ENCODE measurements around the gene HOXA9. TPM values are rescaled to one million over a fixed set of nuclear protein-coding genes. Genes with fewer than 3 reads are reported as not detected.

The HOXA9 gene
- total and polyA plus RNA-seq, 2 of the 8 experiments (the other 6 are each of a cell fraction or from before 2014, with no cell fraction given), result not detected

DNA sequence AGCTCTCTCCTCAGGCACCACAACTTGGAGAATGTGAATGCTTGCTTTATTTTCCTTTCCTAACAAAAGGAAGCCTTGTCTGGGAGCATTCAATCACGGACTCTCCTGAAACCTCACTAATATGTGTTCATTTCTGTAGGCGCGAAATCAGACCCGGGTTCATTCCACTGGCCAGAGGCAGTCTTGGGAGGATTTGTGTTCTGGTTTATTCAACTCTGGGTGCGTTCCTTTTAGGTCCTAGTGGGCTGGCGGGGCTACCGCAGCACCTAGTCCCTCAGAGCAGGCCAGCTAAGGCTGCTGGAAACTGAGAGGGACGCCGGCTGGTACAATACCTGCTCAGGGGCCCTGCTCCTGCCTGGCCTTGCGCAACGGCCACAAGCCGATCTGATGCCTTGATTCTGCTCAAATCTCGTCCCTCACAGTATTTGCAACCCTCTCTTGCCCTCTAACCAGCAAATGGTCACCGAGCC lies 42.3 kb downstream of the HOXA9 start:
- 14% methylated on average over 14 of the region's 14 CpGs; no CpG with 5 or more reads in 1 of the 2 experiments for WGBS, 2 experiments (ENCODE audit: extremely low coverage in 1 of 2, insufficient coverage in 1 of 2, insufficient read length in 1 of 2, insufficient replicate concordance in 2 of 2, low coverage in 1 of 2, low lambda C conversion rate in 2 of 2, missing lambda C conversion rate in 1 of 2)
- H4K20me1 ChIP-seq (replicated peaks in 1 of 2; ENCODE audit: control insufficient read depth in 1 of 2, insufficient read depth in 2 of 2, low read length in 2 of 2), result peaks cover 26 to 27% of the 10 kb centered on the region in 2 experiments
- H3K79me2 ChIP-seq (ENCODE audit: control insufficient read depth in 1 of 2, insufficient read depth in 2 of 2, low read length in 2 of 2), result no peaks in the 10 kb centered on the region
- H3K9ac ChIP-seq (replicated peaks in 1 of 4; ENCODE audit: extremely low read depth in 1 of 4, low read depth in 3 of 4, low read length in 3 of 4), result no peak overlapping the region
- H3K56ac ChIP-seq (replicated peaks; ENCODE audit: insufficient read length, low read depth, low read length), result no peak overlapping the region
- H2BK15ac ChIP-seq (ENCODE audit: low read length), result no peak overlapping the region; the same call in 1 of the 2 replicates
- FAIRE-seq (no peak), DNase-seq (ENCODE audit: low read depth in 1 of 2, low spot score in 2 of 2) (peak in 1 of 2 experiments; percentile 60)
- no peak overlapping the region for H4K8ac ChIP-seq (ENCODE audit: extremely low read depth, insufficient read depth, low read length)
- no peak overlapping the region for H4K91ac ChIP-seq (replicated peaks; ENCODE audit: insufficient read length, low read length)
- H3K27ac ChIP-seq (ENCODE audit: low read depth, low read length), result no peak overlapping the region
- no peaks in the 10 kb centered on the region; the same call in 1 of the 2 replicates for H3K23me2 ChIP-seq (ENCODE audit: low read depth, low read length)
- 0 out of 2 replicates have a peak overlapping the region, but pooled peaks have one; percentile 21 for H2BK12ac ChIP-seq (ENCODE audit: low read depth, low read length)
- H4K5ac ChIP-seq (ENCODE audit: insufficient read length, low read depth, low read length), result no peak overlapping the region
- H3K14ac ChIP-seq (ENCODE audit: insufficient read length), result no peak overlapping the region
- no peak overlapping the region for H3K4me3 ChIP-seq (ENCODE audit: extremely low read depth in 1 of 4, insufficient read depth in 2 of 4, low read depth in 3 of 4, low read length in 4 of 4)
- 0 out of 7 replicates have a peak, but pooled peaks cover 0 to 2% (median 0%) of the 10 kb centered on the region in 4 experiments for H3K4me1 ChIP-seq (replicated peaks in 1 of 4; ENCODE audit: control insufficient read depth in 3 of 4, insufficient read depth in 4 of 4, low read length in 3 of 4)
- H3K9me3 ChIP-seq (ENCODE audit: insufficient read depth in 2 of 2, low read depth in 1 of 2, low read length in 1 of 2), result no peaks in the 10 kb centered on the region
- no peak overlapping the region for H3K23ac ChIP-seq (ENCODE audit: insufficient read length)
- H3K79me1 ChIP-seq (ENCODE audit: low read depth, low read length), result no peaks in the 10 kb centered on the region
- H2BK120ac ChIP-seq (replicated peaks; ENCODE audit: low read depth, low read length), result no peak overlapping the region
- H2AK5ac ChIP-seq (ENCODE audit: low read depth, low read length), result 0 out of 2 replicates have a peak overlapping the region, but pooled peaks have one; percentile 25
- no peak overlapping the region; a peak in 1 of 4 replicates for H3K4me2 ChIP-seq (ENCODE audit: insufficient read depth in 1 of 2, low read depth in 2 of 2, low read length in 2 of 2)
- H2BK5ac ChIP-seq (ENCODE audit: low read depth, low read length), result no peak overlapping the region
- peaks cover 100% of the 10 kb centered on the region in 4 experiments for H3K27me3 ChIP-seq (replicated peaks in 1 of 4; ENCODE audit: control insufficient read depth in 3 of 4, extremely low read depth in 1 of 4, insufficient read depth in 3 of 4, low read length in 3 of 4)
- no peak overlapping the region for H3K18ac ChIP-seq (ENCODE audit: extremely low read depth, low read length)
- ChIA-PET CTCF (ENCODE audit: partially characterized antibody) (interaction anchor here (0.9 to 1.4 kb wide), 3 partner anchors 20 to 29 kb away, joined by 3 to 4 read pairs (median 3); partner anchors contain the start of gene HOXA5), POLR2A (ENCODE audit: partially characterized antibody) (no interaction called here)
- no peak overlapping the region for H2AFZ ChIP-seq (ENCODE audit: low read length)
- H3K36me3 ChIP-seq (ENCODE audit: control insufficient read depth in 2 of 4, insufficient read depth in 4 of 4, low read length in 3 of 4), result no peaks in the 10 kb centered on the region
- H3K4ac ChIP-seq (replicated peaks; ENCODE audit: insufficient read length, low read depth, low read length), result no peak overlapping the region
- H2BK20ac ChIP-seq (ENCODE audit: low read length), result no peak overlapping the region
- TF ChIP-seq HDAC2 (IDR thresholded peaks at IDR 0.05; ENCODE audit: borderline replicate concordance in 1 of 2, low read depth in 2 of 2, low read length in 2 of 2) (no peak), POLR2AphosphoS5 (IDR thresholded peaks at IDR 0.05; ENCODE audit: low read depth, low read length) (no peak), SIRT6 (IDR thresholded peaks at IDR 0.05; ENCODE audit: low read length) (no peak), SUZ12 (IDR thresholded peaks at IDR 0.05; ENCODE audit: low read length) (peak; percentile 61; the same call in 1 of the 2 replicates), RAD21 (IDR thresholded peaks at IDR 0.05 in 1 of 2, conservative IDR thresholded peaks at IDR 0.05 in 1 of 2; ENCODE audit: low read depth in 2 of 2, low read length in 2 of 2) (no peak), SRF (IDR thresholded peaks at IDR 0.05; ENCODE audit: low read depth, low read length) (no peak), RBBP5 (IDR thresholded peaks at IDR 0.05; ENCODE audit: borderline replicate concordance, low read depth, low read length) (no peak), CBX8 (IDR thresholded peaks at IDR 0.05; ENCODE audit: borderline replicate concordance, low read depth, low read length) (0 out of 2 replicates have a peak, but pooled peaks have one; percentile 2), MAFK (IDR thresholded peaks at IDR 0.05; ENCODE audit: low read depth, low read length) (no peak)
- TF ChIP-seq, protein P1, sequence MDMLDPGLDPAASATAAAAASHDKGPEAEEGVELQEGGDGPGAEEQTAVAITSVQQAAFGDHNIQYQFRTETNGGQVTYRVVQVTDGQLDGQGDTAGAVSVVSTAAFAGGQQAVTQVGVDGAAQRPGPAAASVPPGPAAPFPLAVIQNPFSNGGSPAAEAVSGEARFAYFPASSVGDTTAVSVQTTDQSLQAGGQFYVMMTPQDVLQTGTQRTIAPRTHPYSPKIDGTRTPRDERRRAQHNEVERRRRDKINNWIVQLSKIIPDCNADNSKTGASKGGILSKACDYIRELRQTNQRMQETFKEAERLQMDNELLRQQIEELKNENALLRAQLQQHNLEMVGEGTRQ (IDR thresholded peaks at IDR 0.05; ENCODE audit: low read length), result no peak
- TF ChIP-seq, protein P2, sequence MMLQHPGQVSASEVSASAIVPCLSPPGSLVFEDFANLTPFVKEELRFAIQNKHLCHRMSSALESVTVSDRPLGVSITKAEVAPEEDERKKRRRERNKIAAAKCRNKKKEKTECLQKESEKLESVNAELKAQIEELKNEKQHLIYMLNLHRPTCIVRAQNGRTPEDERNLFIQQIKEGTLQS (IDR thresholded peaks at IDR 0.05; ENCODE audit: insufficient read depth, low read depth, low read length), result no peak

Data from H1 (cell line).